Mesothelial cell of epicardium (in vitro differentiated cells): Measurements from ENCODE around the gene FBXL5. TPM values are rescaled to one million over a fixed set of nuclear protein-coding genes. Genes with fewer than 3 reads are reported as not detected.

Experiments
- DNase-seq, 2 experiments: peaks; one replicate each; pipeline ENCODE4 v3.0.0; 2021; ENCODE audit warnings: low spot score in 2 of 2; ENCODE audit not compliant: unreplicated experiment in 2 of 2
- H3K27ac Mint-ChIP-seq: 2 replicates; pipeline ENCODE4 v1.8.0; 2021; ENCODE audit warnings: mixed read lengths
- H3K27me3 Mint-ChIP-seq: 2 replicates; pipeline ENCODE4 v1.8.0; 2021; ENCODE audit warnings: low read depth, mixed read lengths
- H3K36me3 Mint-ChIP-seq: 2 replicates; pipeline ENCODE4 v1.8.0; 2021; ENCODE audit warnings: mixed read lengths
- H3K4me1 Mint-ChIP-seq: 2 replicates; pipeline ENCODE4 v1.8.0; 2021; ENCODE audit warnings: mixed read lengths
- H3K4me3 Mint-ChIP-seq: 2 replicates; pipeline ENCODE4 v1.8.0; 2021; ENCODE audit warnings: mild to moderate bottlenecking, moderate library complexity, mixed read lengths
- H3K9me3 Mint-ChIP-seq: 2 replicates; pipeline ENCODE4 v1.8.0; 2021; ENCODE audit warnings: mixed read lengths
- CTCF ChIP-seq: fragments of 200-600 bp; sonication (generic); IDR thresholded peaks from one replicate; pipeline ENCODE4 v1.5.0; 2021; ENCODE audit warnings: antibody characterized with exemption; ENCODE audit not compliant: unreplicated experiment
- total RNA-seq: library from RNA; stranded (reverse); gene quantifications from 3 replicates; pipeline ENCODE4 v1.2.1, GENCODE V29; 2021

FBXL5 gene, protein sequence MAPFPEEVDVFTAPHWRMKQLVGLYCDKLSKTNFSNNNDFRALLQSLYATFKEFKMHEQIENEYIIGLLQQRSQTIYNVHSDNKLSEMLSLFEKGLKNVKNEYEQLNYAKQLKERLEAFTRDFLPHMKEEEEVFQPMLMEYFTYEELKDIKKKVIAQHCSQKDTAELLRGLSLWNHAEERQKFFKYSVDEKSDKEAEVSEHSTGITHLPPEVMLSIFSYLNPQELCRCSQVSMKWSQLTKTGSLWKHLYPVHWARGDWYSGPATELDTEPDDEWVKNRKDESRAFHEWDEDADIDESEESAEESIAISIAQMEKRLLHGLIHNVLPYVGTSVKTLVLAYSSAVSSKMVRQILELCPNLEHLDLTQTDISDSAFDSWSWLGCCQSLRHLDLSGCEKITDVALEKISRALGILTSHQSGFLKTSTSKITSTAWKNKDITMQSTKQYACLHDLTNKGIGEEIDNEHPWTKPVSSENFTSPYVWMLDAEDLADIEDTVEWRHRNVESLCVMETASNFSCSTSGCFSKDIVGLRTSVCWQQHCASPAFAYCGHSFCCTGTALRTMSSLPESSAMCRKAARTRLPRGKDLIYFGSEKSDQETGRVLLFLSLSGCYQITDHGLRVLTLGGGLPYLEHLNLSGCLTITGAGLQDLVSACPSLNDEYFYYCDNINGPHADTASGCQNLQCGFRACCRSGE
- 51.6 to 56.5 TPM (median 53.1 TPM) in 3 replicates for total RNA-seq

DNA sequence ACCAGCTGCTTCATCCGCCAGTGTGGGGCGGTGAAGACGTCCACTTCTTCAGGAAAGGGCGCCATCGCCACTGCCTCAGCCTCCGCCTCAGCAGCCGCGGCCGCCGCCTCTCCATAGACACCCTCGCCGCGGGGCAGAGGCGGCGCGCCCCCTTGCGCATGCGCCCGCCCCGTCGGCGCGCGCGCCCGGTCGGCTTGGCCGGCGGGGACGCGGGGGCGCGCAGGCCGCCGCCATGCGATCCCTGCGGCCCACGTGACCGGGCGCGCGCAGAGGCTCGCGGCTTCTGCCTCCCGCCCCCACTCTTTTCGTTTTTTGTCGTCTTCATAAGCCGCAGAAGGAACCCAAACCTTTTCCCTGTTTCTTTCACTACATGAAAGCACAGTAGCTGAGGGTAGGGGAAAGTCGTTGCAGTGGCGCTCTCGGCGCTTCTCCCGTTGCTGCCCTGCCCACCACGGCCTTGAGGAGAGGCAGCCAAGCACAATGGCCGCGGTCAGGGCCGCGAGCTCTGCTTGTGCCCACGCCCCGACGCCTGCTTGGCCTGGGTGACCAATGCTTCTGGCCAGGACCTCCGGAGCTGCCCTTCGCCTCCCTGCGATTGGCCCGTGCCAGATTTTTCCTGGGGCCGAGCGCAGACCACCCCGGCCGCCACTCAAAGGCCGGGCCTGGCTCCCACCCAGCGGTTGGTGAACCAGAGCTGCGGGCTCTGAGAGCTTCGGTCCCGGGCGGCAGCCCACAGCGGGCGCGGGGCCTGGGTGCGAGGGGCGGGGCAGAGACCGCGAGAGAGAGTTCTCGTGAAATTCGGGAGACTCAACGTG, at the start of gene FBXL5:
Gene FBXL5 (minus strand): TSS at position 135 of the 815 bp plus-strand sequence. CDS start 70 bp downstream, at position 65.
- peak; percentile 79 to 89 for DNase-seq
- H3K4me1 Mint-ChIP-seq = peaks cover 52% of the 10 kb centered on the region
- no peaks in the 10 kb centered on the region for H3K36me3 Mint-ChIP-seq
- H3K27me3 Mint-ChIP-seq = no peaks in the 10 kb centered on the region
- H3K4me3 Mint-ChIP-seq = peak within 1 kb of the TSS; percentile 94
- TF ChIP-seq CTCF = no peak
- H3K9me3 Mint-ChIP-seq = no peaks in the 10 kb centered on the region
- peak within 1 kb of the TSS; percentile 100 for H3K27ac Mint-ChIP-seq

DNA sequence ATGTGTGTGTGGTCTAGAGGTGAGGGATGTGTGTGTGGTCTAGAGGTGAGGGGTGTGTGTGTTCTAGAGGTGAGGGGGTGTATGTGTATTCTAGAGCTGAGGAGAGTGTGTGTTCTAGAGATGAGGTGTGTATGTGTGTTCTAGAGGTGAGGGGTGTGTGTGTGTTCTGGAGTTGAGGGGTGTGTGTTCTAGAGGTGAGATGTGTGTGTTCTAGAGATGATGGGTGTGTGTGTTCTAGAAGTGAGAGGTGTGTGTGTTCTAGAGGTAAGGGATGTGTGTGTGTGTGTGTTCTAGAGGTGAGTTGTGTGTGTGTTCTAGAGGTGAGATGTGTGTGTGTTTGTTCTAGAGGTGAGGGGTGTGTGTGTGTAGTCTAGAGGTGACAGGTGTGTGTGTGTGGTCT, 49.0 kb upstream of the FBXL5 start:
- no peaks in the 10 kb centered on the region for H3K36me3 Mint-ChIP-seq
- no peaks in the 10 kb centered on the region for H3K27me3 Mint-ChIP-seq
- no peak overlapping the region for H3K27ac Mint-ChIP-seq
- no peak for DNase-seq
- peaks cover 11% of the 10 kb centered on the region for H3K4me1 Mint-ChIP-seq
- no peak for TF ChIP-seq CTCF
- H3K4me3 Mint-ChIP-seq = no peak overlapping the region
- H3K9me3 Mint-ChIP-seq = peaks cover 3% of the 10 kb centered on the region

DNA sequence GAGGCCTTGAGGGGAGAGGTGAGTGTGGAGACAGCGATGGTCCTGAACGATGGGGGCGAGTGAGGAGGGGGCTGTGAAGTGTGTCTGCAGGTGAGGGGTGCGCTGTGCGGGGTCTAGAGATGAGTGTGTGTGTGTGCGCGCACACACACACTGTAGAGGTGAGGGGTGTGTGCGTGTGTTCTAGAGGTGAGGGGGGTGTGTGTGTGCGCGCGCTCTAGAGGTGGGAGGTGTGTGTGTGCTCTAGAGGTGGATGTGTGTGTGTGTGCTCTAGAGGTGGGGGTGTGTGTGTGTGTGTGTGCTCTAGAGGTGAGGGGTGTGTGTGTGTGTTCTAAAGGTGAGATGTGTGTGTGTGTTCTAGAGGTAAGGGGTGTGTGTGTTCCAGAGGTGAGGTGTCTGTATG, 48.3 kb upstream of the FBXL5 start:
- Mint-ChIP-seq H3K27ac (no peak overlapping the region), H3K9me3 (peaks cover 7% of the 10 kb centered on the region), H3K27me3 (no peaks in the 10 kb centered on the region), H3K36me3 (no peaks in the 10 kb centered on the region), H3K4me3 (no peak overlapping the region), H3K4me1 (peaks cover 11% of the 10 kb centered on the region)
- no peak for TF ChIP-seq CTCF
- DNase-seq = no peak

DNA sequence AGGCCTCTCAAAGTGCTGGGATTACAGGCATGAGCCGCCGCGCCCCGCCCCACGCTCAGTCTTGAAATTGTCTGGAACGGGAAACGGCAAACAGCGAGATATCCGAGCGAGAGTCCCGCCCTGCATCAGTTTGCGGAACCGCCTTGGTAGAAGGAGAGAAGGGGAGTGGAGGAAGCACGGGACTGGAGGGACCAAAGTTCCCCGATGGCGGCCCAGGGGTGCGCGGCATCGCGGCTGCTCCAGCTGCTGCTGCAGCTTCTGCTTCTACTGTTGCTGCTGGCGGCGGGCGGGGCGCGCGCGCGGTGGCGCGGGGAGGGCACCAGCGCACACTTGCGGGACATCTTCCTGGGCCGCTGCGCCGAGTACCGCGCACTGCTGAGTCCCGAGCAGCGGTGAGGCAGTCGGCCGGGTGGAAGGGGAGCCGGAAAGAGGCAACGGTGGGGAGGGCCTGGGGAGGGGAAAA, 47.8 kb upstream of the FBXL5 start, which contains the start of gene BST1:
Gene BST1 (plus strand): TSS at position 125 of the 463 bp plus-strand sequence. CDS start 80 bp downstream, at position 205.
- Mint-ChIP-seq H3K4me3 (no peak within 1 kb of the TSS), H3K27ac (no peak within 1 kb of the TSS)
- no peak for DNase-seq

More for the DNA sequence above, 47.8 kb upstream of the FBXL5 start, which contains the start of gene BST1:
- peaks cover 11% of the 10 kb centered on the region for H3K4me1 Mint-ChIP-seq
- no peaks in the 10 kb centered on the region for H3K36me3 Mint-ChIP-seq
- no peaks in the 10 kb centered on the region for H3K27me3 Mint-ChIP-seq
- TF ChIP-seq CTCF = no peak
- peaks cover 7% of the 10 kb centered on the region for H3K9me3 Mint-ChIP-seq
